Stromal cell of bone marrow (primary cell): Measurements from ENCODE around the gene MAN2C1.
"Not testable (repeated sequence)": the region's sequence is repeated elsewhere in the genome, so short reads cannot be mapped to it uniquely, and the experiment has no call there.

ENCODE experiments used
- DNase-seq: peaks from one replicate; pipeline ENCODE4 v3.0.0-alpha.2; 2012; ENCODE audit warnings: low read depth

MAN2C1 gene

GRCh38 chr15:75346796-75347221, 21.6 kb downstream of the MAN2C1 start, which contains the start of gene NEIL1:
Gene NEIL1, plus strand, starts transcription at chr15:75347039. Its CDS starts 1,867 bp downstream, at chr15:75348906.
- no peak for DNase-seq

- peak; percentile 26 for DNase-seq
Observed at GRCh38 chr15:75343953-75344352, 24.5 kb downstream of the MAN2C1 start.

GRCh38 chr15:75342221-75342620, 26.2 kb downstream of the MAN2C1 start:
- DNase-seq, result no peak

- DNase-seq, result no peak
Observed at GRCh38 chr15:75339531-75340240, 28.7 kb downstream of the MAN2C1 start.

- DNase-seq, result no peak
Observed at GRCh38 chr15:75338661-75339240, 29.7 kb downstream of the MAN2C1 start.

- DNase-seq, result peak; percentile 90
Observed at GRCh38 chr15:75335705-75336355, 32.6 kb downstream of the MAN2C1 start, which contains the start of gene COMMD4. Gene COMMD4, plus strand, starts transcription at chr15:75336063. Its CDS starts 27 bp downstream, at chr15:75336090.

- DNase-seq, result no peak
Observed at GRCh38 chr15:75335313-75335704, 33.1 kb downstream of the MAN2C1 start.

GRCh38 chr15:75333654-75334419, 34.6 kb downstream of the MAN2C1 start:
- DNase-seq, result not testable (repeated sequence)

GRCh38 chr15:75332093-75332492, 36.3 kb downstream of the MAN2C1 start:
- DNase-seq, result not testable (repeated sequence)

GRCh38 chr15:75329571-75329970, 38.8 kb downstream of the MAN2C1 start:
- DNase-seq, result no peak

- DNase-seq, result no peak
Observed at GRCh38 chr15:75328493-75329314, 39.7 kb downstream of the MAN2C1 start.

- no peak for DNase-seq
Observed at GRCh38 chr15:75327491-75327890, 40.9 kb downstream of the MAN2C1 start.

- no peak for DNase-seq
Observed at GRCh38 chr15:75327005-75327404, 41.4 kb downstream of the MAN2C1 start.

- DNase-seq, result no peak
Observed at GRCh38 chr15:75325922-75326321, 42.5 kb downstream of the MAN2C1 start.

GRCh38 chr15:75321711-75322110, 46.7 kb downstream of the MAN2C1 start:
- DNase-seq, result no peak

GRCh38 chr15:75319231-75319897, 49.0 kb downstream of the MAN2C1 start:
- DNase-seq, result not testable (repeated sequence)

GRCh38 chr15:75314552-75315290, 53.7 kb downstream of the MAN2C1 start:
- DNase-seq, result no peak

GRCh38 chr15:75313116-75313845, 55.1 kb downstream of the MAN2C1 start:
- DNase-seq, result no peak

GRCh38 chr15:75312548-75312947, 55.9 kb downstream of the MAN2C1 start:
- DNase-seq, result peak; percentile 31
